Lower leg skin (tissue), 4 donors: ENCODE results near the gene KRR1. TPM values are rescaled to one million over a fixed set of nuclear protein-coding genes. Genes with fewer than 3 reads are reported as not detected.
"Not testable (repeated sequence)": the region's sequence is repeated elsewhere in the genome, so short reads cannot be mapped to it uniquely, and the experiment has no call there.

Experiments
- DNase-seq, 2 donors: peaks; one replicate each; pipeline ENCODE4 v3.0.0-alpha.2; 2019; ENCODE audit warnings: low spot score in 2 of 2
- H3K4me3 ChIP-seq: fragments of 200-600 bp; sonication (generic); 2 replicates; pipeline ENCODE4 v1.5.1; 2017; ENCODE audit warnings: mild to moderate bottlenecking, low read depth; ENCODE audit not compliant: poor library complexity, severe bottlenecking
- POLR2A ChIP-seq, 2 donors: fragments of 450-650 bp; IDR thresholded peaks; one replicate each; pipeline ENCODE4 v1.6.1; 2016 to 2017; ENCODE audit warnings: antibody characterized with exemption in 2 of 2, mild to moderate bottlenecking in 1 of 2, moderate library complexity in 1 of 2
- WGBS, 2 donors: methylation state at CpG; one replicate each; pipeline ENCODE4 v1.1.5; 2018; 5-methylcytosine and 5-hydroxymethylcytosine counted together
- intact Hi-C: fragments of 100-400 bp; cut with DNase I; formaldehyde crosslinking; loops from one replicate; pipeline ENCODE4 v1.15.0; 2023; ENCODE audit warnings: low total_unique reads
- total RNA-seq, 4 donors: library from RNA; depleted of rRNA; stranded (reverse); fragments of >200 nt; gene quantifications; one replicate each; pipeline ENCODE4 v1.1.0, GENCODE V29; 2016
- TF ChIP-seq, protein P1 (sequence below), 3 donors: fragments of 450-650 bp; IDR thresholded peaks; one replicate each; pipeline ENCODE4 v1.5.1; 2016; ENCODE audit warnings: antibody characterized with exemption in 3 of 3, mild to moderate bottlenecking in 3 of 3, moderate library complexity in 2 of 3

Gene KRR1
- total RNA-seq, 4 donors from 2014 or later: 21.3 to 52.3 (median 32.0) TPM

DNA sequence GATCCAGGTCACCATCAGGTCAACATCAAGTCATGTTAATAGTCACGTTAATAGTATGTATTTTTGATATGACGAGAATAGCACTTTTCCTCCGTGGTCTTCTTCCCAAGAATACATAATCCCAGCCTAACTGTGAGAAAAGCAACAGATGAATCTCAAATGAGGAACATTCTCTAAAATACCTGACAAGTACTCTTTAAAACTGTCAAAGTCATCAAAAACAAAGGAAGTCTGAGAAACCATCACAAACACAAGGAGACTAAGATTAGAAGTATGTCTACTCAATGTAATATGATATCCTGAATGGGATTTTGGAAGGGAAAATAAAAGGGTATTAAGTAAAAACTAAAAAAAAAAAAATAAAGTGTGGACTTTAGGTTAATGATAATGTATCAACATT, 67.7 kb downstream of the KRR1 start:
- TF ChIP-seq, protein P1, sequence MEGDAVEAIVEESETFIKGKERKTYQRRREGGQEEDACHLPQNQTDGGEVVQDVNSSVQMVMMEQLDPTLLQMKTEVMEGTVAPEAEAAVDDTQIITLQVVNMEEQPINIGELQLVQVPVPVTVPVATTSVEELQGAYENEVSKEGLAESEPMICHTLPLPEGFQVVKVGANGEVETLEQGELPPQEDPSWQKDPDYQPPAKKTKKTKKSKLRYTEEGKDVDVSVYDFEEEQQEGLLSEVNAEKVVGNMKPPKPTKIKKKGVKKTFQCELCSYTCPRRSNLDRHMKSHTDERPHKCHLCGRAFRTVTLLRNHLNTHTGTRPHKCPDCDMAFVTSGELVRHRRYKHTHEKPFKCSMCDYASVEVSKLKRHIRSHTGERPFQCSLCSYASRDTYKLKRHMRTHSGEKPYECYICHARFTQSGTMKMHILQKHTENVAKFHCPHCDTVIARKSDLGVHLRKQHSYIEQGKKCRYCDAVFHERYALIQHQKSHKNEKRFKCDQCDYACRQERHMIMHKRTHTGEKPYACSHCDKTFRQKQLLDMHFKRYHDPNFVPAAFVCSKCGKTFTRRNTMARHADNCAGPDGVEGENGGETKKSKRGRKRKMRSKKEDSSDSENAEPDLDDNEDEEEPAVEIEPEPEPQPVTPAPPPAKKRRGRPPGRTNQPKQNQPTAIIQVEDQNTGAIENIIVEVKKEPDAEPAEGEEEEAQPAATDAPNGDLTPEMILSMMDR (IDR thresholded peaks at IDR 0.05): no peak
- no peak for TF ChIP-seq POLR2A (IDR thresholded peaks at IDR 0.05)
- WGBS, 2 donors: 55 to 79% methylated on average over 3 of the region's 3 CpGs
- no peak for DNase-seq
- intact Hi-C loops: no loop called here
- H3K4me3 ChIP-seq: no peak overlapping the region

DNA sequence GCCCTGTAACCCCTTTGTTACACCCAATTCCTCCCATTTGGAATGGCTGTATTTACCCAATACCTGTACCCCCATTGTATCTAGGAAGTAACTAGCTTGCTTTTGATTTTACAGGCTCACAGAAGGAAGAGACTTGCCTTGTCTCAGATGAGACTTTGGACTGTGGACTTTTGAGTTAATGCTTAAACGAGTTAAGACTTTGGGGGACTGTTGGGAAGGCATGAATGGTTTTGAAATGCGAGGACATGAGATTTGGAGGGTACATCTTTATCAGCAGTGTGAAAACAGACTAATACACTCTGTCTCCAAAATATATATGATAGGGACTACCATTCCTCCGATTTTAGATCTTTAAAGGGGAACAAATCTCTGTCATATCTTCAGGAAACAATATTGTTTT, 69.0 kb downstream of the KRR1 start:
- WGBS, 2 donors: 23 to 76% methylated on average over 3 of the region's 3 CpGs
- H3K4me3 ChIP-seq, DNase-seq, intact Hi-C loops: not testable (repeated sequence)

DNA sequence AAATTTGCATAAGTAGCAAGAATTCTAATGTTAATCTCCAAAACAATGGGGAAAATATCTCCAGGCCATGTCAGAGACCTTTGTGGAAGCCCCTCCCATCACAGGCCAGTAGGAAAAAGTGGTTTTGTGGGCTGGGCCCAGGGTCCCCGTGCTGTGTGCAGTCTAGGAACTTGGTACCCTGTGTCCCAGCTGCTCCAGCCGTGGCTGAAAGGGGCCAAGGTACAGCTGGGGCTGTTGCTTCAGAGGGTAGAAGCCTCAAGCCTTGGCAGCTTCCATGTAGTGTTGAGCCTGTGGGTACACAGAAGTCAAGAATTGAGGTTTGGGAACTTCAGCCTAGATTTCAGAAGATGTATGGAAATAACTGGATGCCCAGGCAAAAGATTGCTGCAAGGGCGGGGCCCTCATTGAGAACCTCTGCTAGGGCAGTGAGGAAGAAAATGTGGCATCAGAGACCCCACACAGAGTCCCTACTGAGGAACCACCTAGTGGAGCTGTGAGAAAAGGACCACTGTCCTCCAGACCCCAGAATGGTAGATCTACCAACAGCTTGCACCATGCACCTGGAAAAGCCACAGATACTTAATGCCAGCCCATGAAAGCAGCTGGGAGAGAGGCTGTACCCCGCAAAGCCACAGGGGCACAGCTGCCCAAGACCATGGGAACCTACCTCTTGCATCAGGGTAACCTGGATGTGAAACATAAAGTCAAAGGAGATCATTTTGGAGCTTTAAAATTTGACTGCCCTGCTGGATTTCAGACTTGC, 69.5 kb downstream of the KRR1 start:
- 62 to 80% methylated on average over 4 of the region's 4 CpGs for WGBS, 2 donors
- intact Hi-C loops, DNase-seq, H3K4me3 ChIP-seq: not testable (repeated sequence)

Other genes with a start within 250 kb of the KRR1 start
- 1 to 10 TPM; 1.4 to 7.4 (median 5.1) TPM for gene CAPS2, start 181.3 kb downstream of the KRR1 start, total RNA-seq
- not detected for gene GLIPR1L1, start 176.9 kb downstream of the KRR1 start, total RNA-seq
- gene GLIPR1L2, start 120.5 kb downstream of the KRR1 start, total RNA-seq: 1 to 10 TPM in 2 of 4 donors, under 1 TPM in 2; 0.53 to 1.6 (median 0.80) TPM
- gene GLIPR1, start 30.9 kb downstream of the KRR1 start, total RNA-seq: 10 to 100 TPM in 1 of 4 donors, 1 to 10 TPM in 3; 2.5 to 12.0 (median 3.8) TPM